BE2C (cell line): ENCODE data around the gene SIAH2.
A peak's percentile ranks its signal among the peaks of the same experiment; 100 is the strongest.

Source experiments
- DNase-seq: peaks from one replicate; pipeline ENCODE4 v3.0.0-alpha.2; 2020
- H3K27me3 ChIP-seq: fragments of 250-450 bp; sonication (Bioruptor Pico); 2 replicates; pipeline ENCODE4 v1.5.1; 2020; ENCODE audit warnings: mild to moderate bottlenecking
- H3K36me3 ChIP-seq: fragments of 250-450 bp; sonication (Bioruptor Pico); 2 replicates; pipeline ENCODE4 v1.5.1; 2020; ENCODE audit warnings: mild to moderate bottlenecking
- H3K4me1 ChIP-seq: fragments of 250-450 bp; sonication (Bioruptor Pico); 2 replicates; pipeline ENCODE4 v1.5.1; 2020
- H3K4me3 ChIP-seq: 2 replicates; pipeline ENCODE4 v1.5.1; 2011; ENCODE audit warnings: low read depth, low read length
- H3K9me3 ChIP-seq: fragments of 250-450 bp; sonication (Bioruptor Pico); 2 replicates; pipeline ENCODE4 v1.5.1; 2020
- TF ChIP-seq, protein P1 (sequence below): IDR thresholded peaks from 2 replicates; pipeline ENCODE4 v1.5.1; 2012; ENCODE audit warnings: mild to moderate bottlenecking, low read depth, low read length

The SIAH2 gene

DNA sequence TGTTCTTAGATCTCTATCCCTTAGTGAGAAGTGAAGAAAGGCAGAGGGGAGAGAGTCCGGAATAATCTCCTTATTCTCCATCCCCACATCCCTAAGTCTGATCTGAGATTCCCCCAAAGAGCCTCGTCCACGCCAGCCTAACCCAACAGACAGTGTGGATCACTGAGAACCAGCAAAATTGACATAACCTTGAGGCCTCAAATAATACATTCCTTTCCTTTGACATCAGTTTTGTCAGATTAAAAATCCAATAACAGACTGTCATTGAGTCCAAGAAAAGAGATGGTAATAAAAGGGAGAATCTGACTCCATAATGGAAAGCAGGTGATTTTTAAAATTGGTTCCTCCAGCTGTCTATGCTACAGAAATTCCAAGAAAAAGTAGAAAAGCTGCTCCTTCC lies 7.7 kb upstream of the SIAH2 start:
- Histone ChIP-seq H3K9me3 (no peaks in the 10 kb centered on the region), H3K4me3 (no peak overlapping the region), H3K27me3 (no peaks in the 10 kb centered on the region), H3K4me1 (peaks cover 11% of the 10 kb centered on the region), H3K36me3 (no peaks in the 10 kb centered on the region)
- TF ChIP-seq, protein P1, sequence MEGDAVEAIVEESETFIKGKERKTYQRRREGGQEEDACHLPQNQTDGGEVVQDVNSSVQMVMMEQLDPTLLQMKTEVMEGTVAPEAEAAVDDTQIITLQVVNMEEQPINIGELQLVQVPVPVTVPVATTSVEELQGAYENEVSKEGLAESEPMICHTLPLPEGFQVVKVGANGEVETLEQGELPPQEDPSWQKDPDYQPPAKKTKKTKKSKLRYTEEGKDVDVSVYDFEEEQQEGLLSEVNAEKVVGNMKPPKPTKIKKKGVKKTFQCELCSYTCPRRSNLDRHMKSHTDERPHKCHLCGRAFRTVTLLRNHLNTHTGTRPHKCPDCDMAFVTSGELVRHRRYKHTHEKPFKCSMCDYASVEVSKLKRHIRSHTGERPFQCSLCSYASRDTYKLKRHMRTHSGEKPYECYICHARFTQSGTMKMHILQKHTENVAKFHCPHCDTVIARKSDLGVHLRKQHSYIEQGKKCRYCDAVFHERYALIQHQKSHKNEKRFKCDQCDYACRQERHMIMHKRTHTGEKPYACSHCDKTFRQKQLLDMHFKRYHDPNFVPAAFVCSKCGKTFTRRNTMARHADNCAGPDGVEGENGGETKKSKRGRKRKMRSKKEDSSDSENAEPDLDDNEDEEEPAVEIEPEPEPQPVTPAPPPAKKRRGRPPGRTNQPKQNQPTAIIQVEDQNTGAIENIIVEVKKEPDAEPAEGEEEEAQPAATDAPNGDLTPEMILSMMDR = no peak
- no peak for DNase-seq

DNA sequence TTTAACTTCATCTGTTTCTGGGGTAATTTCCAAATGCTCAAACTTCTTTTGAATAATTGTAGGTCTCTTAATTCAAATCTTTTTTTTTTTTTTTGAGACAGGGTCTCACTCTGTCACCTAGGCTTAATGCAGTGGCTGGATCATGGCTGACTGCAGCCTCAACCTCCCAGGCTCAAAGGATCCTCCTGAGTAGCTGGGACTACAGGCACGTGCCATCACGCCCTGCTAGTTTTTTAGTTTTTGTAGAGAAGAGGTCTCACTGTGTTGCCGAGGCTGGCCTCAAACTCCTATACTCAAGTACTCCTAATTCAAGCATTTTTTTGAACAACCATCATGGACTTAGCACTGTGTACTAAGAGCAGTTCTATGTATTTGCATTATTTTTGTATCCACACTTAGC lies 3.8 kb upstream of the SIAH2 start:
- Histone ChIP-seq H3K9me3 (no peaks in the 10 kb centered on the region), H3K36me3 (no peaks in the 10 kb centered on the region), H3K4me1 (peaks cover 8% of the 10 kb centered on the region), H3K27me3 (no peaks in the 10 kb centered on the region), H3K4me3 (no peak overlapping the region)
- no peak for DNase-seq
- TF ChIP-seq, protein P1 = no peak

DNA sequence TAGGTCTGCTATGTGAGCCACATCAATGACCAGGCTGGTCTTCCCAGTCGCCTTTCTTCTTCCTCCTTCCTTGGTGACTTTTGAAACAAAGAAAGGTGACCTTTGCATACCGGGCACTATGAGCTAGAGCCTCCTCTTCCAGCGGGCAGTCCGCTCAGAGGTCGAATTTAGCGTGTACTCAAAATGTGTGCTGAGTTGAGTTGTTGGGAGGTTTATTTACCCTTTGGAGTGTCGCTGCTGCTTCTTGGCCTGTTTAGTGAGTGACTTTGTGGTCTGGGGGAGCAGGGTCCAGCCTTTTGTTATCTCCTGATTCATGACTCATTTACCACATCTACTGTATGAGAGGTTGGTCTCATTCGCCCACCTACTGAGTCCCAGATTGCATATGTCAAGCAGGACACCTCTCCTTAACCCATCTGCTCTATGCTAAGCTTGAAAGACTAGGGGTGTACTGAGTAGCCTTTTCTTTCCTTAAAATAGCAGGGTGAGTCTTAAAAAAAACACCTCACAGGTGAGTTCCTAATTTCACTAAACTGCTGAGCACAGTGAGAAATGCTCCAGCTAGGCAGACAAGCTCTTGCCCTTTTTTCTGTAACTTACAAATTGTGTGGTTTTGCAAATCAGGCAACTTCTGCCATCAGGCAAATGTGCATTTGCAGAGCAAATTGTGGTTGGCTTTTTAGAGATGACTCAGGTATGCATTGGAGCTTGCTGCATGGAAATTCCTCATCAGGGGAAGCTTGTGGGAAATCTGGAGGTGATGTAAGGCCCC lies 3.2 kb upstream of the SIAH2 start:
- TF ChIP-seq, protein P1 = no peak
- Histone ChIP-seq H3K4me1 (peaks cover 2% of the 10 kb centered on the region), H3K36me3 (peaks cover 2% of the 10 kb centered on the region; the same call in 1 of the 2 replicates), H3K27me3 (no peaks in the 10 kb centered on the region), H3K4me3 (no peak overlapping the region), H3K9me3 (no peaks in the 10 kb centered on the region)
- no peak for DNase-seq

- no peaks in the 10 kb centered on the region for H3K27me3 ChIP-seq
- peaks cover 2% of the 10 kb centered on the region; the same call in 1 of the 2 replicates for H3K4me1 ChIP-seq
- peaks cover 2% of the 10 kb centered on the region for H3K36me3 ChIP-seq
- no peaks in the 10 kb centered on the region for H3K9me3 ChIP-seq
- TF ChIP-seq, protein P1 = no peak
- DNase-seq = no peak
- H3K4me3 ChIP-seq = no peak overlapping the region
Observed at GRCh38 chr3:150764967-150765366, 2.0 kb upstream of the SIAH2 start.

DNA sequence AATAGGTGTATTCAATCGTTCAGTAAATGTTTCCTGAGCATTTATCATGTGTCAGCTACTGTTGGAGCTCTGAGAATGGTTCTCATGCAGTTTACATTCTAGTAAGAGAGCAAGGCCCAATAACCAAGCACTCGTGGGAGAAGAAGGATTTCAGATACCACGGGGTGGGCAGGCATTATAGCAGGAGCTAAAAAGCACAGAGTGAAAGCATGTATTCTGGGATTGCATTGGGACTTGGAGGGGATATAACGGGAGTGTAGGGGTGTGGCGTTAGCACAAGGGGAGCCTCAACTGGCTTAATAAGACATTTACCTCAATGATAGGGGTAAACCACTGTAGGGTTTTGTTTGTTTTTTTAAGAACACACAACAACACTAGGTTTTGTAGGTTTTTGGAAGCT lies 1.6 kb upstream of the SIAH2 start:
- Histone ChIP-seq H3K4me1 (peaks cover 2% of the 10 kb centered on the region; the same call in 1 of the 2 replicates), H3K36me3 (peaks cover 2% of the 10 kb centered on the region), H3K4me3 (peak overlapping the region; percentile 96), H3K27me3 (no peaks in the 10 kb centered on the region), H3K9me3 (no peaks in the 10 kb centered on the region)
- TF ChIP-seq, protein P1 = no peak
- no peak for DNase-seq

- Histone ChIP-seq H3K36me3 (peaks cover 7% of the 10 kb centered on the region), H3K27me3 (no peaks in the 10 kb centered on the region), H3K4me3 (peak overlapping the region; percentile 96), H3K4me1 (peaks cover 2% of the 10 kb centered on the region; the same call in 1 of the 2 replicates), H3K9me3 (no peaks in the 10 kb centered on the region)
- DNase-seq = peak; percentile 73
- TF ChIP-seq, protein P1 = peak; percentile 50
Observed at GRCh38 chr3:150763841-150764483, 993 bp upstream of the SIAH2 start.
